ENCODE data around the gene FMO4.

- TF ChIP-seq CTCF (IDR thresholded peaks at IDR 0.05; ENCODE audit: low read depth, low read length) (no peak), POLR2A (IDR thresholded peaks at IDR 0.05; ENCODE audit: extremely low read depth, insufficient read length) (no peak), MYC (IDR thresholded peaks at IDR 0.05; ENCODE audit: low read depth, low read length) (no peak)
- TF ChIP-seq, protein P1, sequence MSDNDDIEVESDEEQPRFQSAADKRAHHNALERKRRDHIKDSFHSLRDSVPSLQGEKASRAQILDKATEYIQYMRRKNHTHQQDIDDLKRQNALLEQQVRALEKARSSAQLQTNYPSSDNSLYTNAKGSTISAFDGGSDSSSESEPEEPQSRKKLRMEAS (IDR thresholded peaks at IDR 0.05; ENCODE audit: low read depth, low read length) = no peak
Measured at GRCh38 chr1:171265686-171266085, 48.3 kb upstream of the FMO4 start.
